Measurements from ENCODE around the gene COL4A1.

DNA sequence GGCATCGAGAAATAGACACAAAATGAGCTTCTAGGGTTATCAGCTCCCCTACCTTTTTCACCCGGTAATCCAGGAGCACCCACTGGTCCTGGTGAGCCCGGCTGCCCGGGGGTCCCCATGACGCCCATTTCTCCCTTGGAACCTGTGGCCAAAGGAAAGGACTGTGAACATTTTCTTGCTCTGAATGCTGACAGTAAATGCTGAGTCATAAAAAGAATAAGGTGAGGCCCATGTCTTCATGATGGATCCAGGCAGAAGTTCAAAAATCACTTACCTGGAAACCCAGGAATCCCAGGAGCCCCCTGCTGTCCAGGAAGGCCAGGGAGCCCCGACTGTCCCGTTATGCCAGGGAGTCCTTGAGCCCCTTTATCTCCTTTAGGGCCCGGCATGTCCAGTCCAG is 129.2 kb downstream of the COL4A1 start:
- TF ChIP-seq MED13 (CRISPR knock-in tag; IDR thresholded peaks at IDR 0.05) (no peak), CHD4 (IDR thresholded peaks at IDR 0.05; ENCODE audit: borderline replicate concordance, low read length) (no peak)
- TF ChIP-seq, protein P1, sequence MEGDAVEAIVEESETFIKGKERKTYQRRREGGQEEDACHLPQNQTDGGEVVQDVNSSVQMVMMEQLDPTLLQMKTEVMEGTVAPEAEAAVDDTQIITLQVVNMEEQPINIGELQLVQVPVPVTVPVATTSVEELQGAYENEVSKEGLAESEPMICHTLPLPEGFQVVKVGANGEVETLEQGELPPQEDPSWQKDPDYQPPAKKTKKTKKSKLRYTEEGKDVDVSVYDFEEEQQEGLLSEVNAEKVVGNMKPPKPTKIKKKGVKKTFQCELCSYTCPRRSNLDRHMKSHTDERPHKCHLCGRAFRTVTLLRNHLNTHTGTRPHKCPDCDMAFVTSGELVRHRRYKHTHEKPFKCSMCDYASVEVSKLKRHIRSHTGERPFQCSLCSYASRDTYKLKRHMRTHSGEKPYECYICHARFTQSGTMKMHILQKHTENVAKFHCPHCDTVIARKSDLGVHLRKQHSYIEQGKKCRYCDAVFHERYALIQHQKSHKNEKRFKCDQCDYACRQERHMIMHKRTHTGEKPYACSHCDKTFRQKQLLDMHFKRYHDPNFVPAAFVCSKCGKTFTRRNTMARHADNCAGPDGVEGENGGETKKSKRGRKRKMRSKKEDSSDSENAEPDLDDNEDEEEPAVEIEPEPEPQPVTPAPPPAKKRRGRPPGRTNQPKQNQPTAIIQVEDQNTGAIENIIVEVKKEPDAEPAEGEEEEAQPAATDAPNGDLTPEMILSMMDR (CRISPR knock-in tag; IDR thresholded peaks at IDR 0.05), result no peak
